Measurements from ENCODE around the gene SERPINB4. TPM values are rescaled to one million over a fixed set of nuclear protein-coding genes. Genes with fewer than 3 reads are reported as not detected.

SERPINB4 gene
- total and polyA plus RNA-seq, 2 of the 13 experiments (the other 11 are each of a cell fraction or from before 2014, with no cell fraction given), result not detected

DNA sequence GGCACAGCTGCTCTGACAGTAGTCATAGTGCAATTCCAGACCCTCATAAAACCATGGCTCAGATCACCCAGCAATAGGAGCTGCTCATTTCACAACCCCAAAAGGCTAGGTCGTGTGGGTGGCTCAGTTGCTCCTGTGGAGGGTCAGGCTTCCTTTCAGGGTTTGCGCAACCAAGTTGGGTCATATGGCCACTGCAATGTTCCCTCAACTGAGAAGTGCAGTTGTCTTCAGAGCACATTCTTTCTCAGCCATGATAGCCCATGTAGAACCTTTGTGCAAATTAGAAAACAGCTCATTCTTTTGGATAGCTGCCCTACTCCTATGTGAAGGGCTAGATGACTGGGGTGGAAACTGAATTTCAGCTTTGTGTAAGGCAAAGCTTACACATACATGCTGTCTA lies 53.7 kb downstream of the SERPINB4 start:
- ChIA-PET POLR2A (no interaction called here), CTCF (ENCODE audit: low intra/inter-chr PET ratio, low total read pairs) (no interaction called here)
- in situ Hi-C loops (cut with HindIII; ENCODE audit: extremely low pct_ligation_motif_present, low pct_unique_long_range_greater_than_20kb) (no loop called here), intact Hi-C loops (cut with micrococcal nuclease; ENCODE audit: unreplicated experiment) (no loop called here)
- no peak for FAIRE-seq
- H3K4me3 ChIP-seq (replicated peaks in 1 of 3; ENCODE audit: insufficient read depth in 1 of 3, low read depth in 2 of 3, low read length in 3 of 3), result no peak overlapping the region
- H3K27me3 ChIP-seq (ENCODE audit: control insufficient read depth in 1 of 2, insufficient read depth in 2 of 2, low read length in 2 of 2), result no peaks in the 10 kb centered on the region
- H2AFZ ChIP-seq (ENCODE audit: low read length), result no peak overlapping the region
- H3K9me3 ChIP-seq (ENCODE audit: low read length), result no peaks in the 10 kb centered on the region
- peak; percentile 33; the same call in 1 of the 2 replicates for TF ChIP-seq CEBPB (IDR thresholded peaks at IDR 0.05; ENCODE audit: borderline replicate concordance, low read depth, low read length)
- TF ChIP-seq MIER3 (CRISPR knock-in tag; IDR thresholded peaks at IDR 0.05; ENCODE audit: borderline replicate concordance), result no peak
- no peak for TF ChIP-seq MLXIP (CRISPR knock-in tag; IDR thresholded peaks at IDR 0.05; ENCODE audit: borderline replicate concordance)
- no TSS peak for BruUV-seq (replicated peaks)
- H3K79me2 ChIP-seq (ENCODE audit: insufficient read depth, low read length), result no peaks in the 10 kb centered on the region
- H3K4me2 ChIP-seq (ENCODE audit: low read depth, low read length), result no peak overlapping the region
- ATAC-seq, result no peak
- WGBS (ENCODE audit: low lambda C conversion rate), result 100% methylated on average over 1 of the region's 2 CpGs
- H3K9ac ChIP-seq (ENCODE audit: insufficient read depth, low read depth, low read length), result no peak overlapping the region
- no peak overlapping the region for H3K27ac ChIP-seq (ENCODE audit: extremely low read length, insufficient read depth, low read length)
- H4K20me1 ChIP-seq (ENCODE audit: insufficient read depth, low read length), result no peaks in the 10 kb centered on the region
- H3K36me3 ChIP-seq (replicated peaks in 1 of 2; ENCODE audit: control insufficient read depth in 1 of 2, insufficient read depth in 2 of 2, low read length in 2 of 2), result no peaks in the 10 kb centered on the region
- no peaks in the 10 kb centered on the region for H3K4me1 ChIP-seq (ENCODE audit: insufficient read depth, low read length)
- DNase-seq (ENCODE audit: low spot score), result no peak

GRCh38 chr18:63588909-63589308 lies 55.1 kb downstream of the SERPINB4 start:
- WGBS (ENCODE audit: low lambda C conversion rate), result 17% methylated on average over 5 of the region's 5 CpGs
- no peak for ATAC-seq
- ChIA-PET POLR2A (no interaction called here), CTCF (ENCODE audit: low intra/inter-chr PET ratio, low total read pairs) (no interaction called here)
- Histone ChIP-seq H3K27ac (ENCODE audit: extremely low read length, insufficient read depth, low read length) (no peak overlapping the region), H3K9ac (ENCODE audit: insufficient read depth, low read depth, low read length) (no peak overlapping the region), H3K79me2 (ENCODE audit: insufficient read depth, low read length) (no peaks in the 10 kb centered on the region), H3K4me3 (replicated peaks in 1 of 3; ENCODE audit: insufficient read depth in 1 of 3, low read depth in 2 of 3, low read length in 3 of 3) (no peak overlapping the region), H3K4me1 (ENCODE audit: insufficient read depth, low read length) (no peaks in the 10 kb centered on the region), H3K27me3 (ENCODE audit: control insufficient read depth in 1 of 2, insufficient read depth in 2 of 2, low read length in 2 of 2) (0 out of 5 replicates have a peak, but pooled peaks cover 0 to 3% of the 10 kb centered on the region in 2 experiments), H3K4me2 (ENCODE audit: low read depth, low read length) (no peak overlapping the region), H3K36me3 (replicated peaks in 1 of 2; ENCODE audit: control insufficient read depth in 1 of 2, insufficient read depth in 2 of 2, low read length in 2 of 2) (no peaks in the 10 kb centered on the region), H2AFZ (ENCODE audit: low read length) (no peak overlapping the region), H4K20me1 (ENCODE audit: insufficient read depth, low read length) (no peaks in the 10 kb centered on the region), H3K9me3 (ENCODE audit: low read length) (no peaks in the 10 kb centered on the region)
- no peak for DNase-seq (ENCODE audit: low spot score)
- TF ChIP-seq CEBPB (IDR thresholded peaks at IDR 0.05; ENCODE audit: borderline replicate concordance, low read depth, low read length), result peak; percentile 53; the same call in 1 of the 2 replicates
- TF ChIP-seq HOXA3 (CRISPR knock-in tag; IDR thresholded peaks at IDR 0.05), result no peak
- no peak for FAIRE-seq
- BruUV-seq (replicated peaks), result no TSS peak
- in situ Hi-C loops (cut with HindIII; ENCODE audit: extremely low pct_ligation_motif_present, low pct_unique_long_range_greater_than_20kb) (no loop called here), intact Hi-C loops (cut with micrococcal nuclease; ENCODE audit: unreplicated experiment) (loop anchor here (5.0 kb wide), 1 partner anchor 168 kb away; no protein-coding TSS in a partner anchor)

Other genes starting within 250 kb of the SERPINB4 start
- gene VPS4B, start 221.8 kb downstream of the SERPINB4 start, total RNA-seq (2016; rRNA removed; fragmentation: Illumina TruSeq; extraction: Trizol), result 25.9 and 38.3 TPM in 2 replicates
- 11.7 and 12.8 TPM in 2 replicates for gene VPS4B, start 221.8 kb downstream of the SERPINB4 start, polyA plus RNA-seq (2011; rRNA removed)
- gene SERPINB5, start 167.3 kb downstream of the SERPINB4 start, total RNA-seq (2016; rRNA removed; fragmentation: Illumina TruSeq; extraction: Trizol), result not detected in 2 replicates
- gene SERPINB5, start 167.3 kb downstream of the SERPINB4 start, polyA plus RNA-seq (2011; rRNA removed), result not detected in 2 replicates
- gene SERPINB12, start 101.9 kb downstream of the SERPINB4 start, total RNA-seq (2016; rRNA removed; fragmentation: Illumina TruSeq; extraction: Trizol), result not detected in 2 replicates
- not detected in 2 replicates for gene SERPINB12, start 101.9 kb downstream of the SERPINB4 start, polyA plus RNA-seq (2011; rRNA removed)
- not detected in 2 replicates for gene SERPINB13, start 56.9 kb downstream of the SERPINB4 start, total RNA-seq (2016; rRNA removed; fragmentation: Illumina TruSeq; extraction: Trizol)
- not detected in 2 replicates for gene SERPINB13, start 56.9 kb downstream of the SERPINB4 start, polyA plus RNA-seq (2011; rRNA removed)
- gene SERPINB3, start 17.6 kb upstream of the SERPINB4 start, total RNA-seq (2016; rRNA removed; fragmentation: Illumina TruSeq; extraction: Trizol), result not detected in 2 replicates
- gene SERPINB3, start 17.6 kb upstream of the SERPINB4 start, polyA plus RNA-seq (2011; rRNA removed), result not detected in 2 replicates
- not detected in 2 replicates for gene SERPINB11, start 58.7 kb upstream of the SERPINB4 start, total RNA-seq (2016; rRNA removed; fragmentation: Illumina TruSeq; extraction: Trizol)
- gene SERPINB11, start 58.7 kb upstream of the SERPINB4 start, polyA plus RNA-seq (2011; rRNA removed), result not detected in 2 replicates
- gene SERPINB7, start 131.2 kb upstream of the SERPINB4 start, total RNA-seq (2016; rRNA removed; fragmentation: Illumina TruSeq; extraction: Trizol), result not detected in 2 replicates
- gene SERPINB7, start 131.2 kb upstream of the SERPINB4 start, polyA plus RNA-seq (2011; rRNA removed), result not detected in 2 replicates
- gene SERPINB2, start 243.4 kb upstream of the SERPINB4 start, total RNA-seq (2016; rRNA removed; fragmentation: Illumina TruSeq; extraction: Trizol), result 0.10 and 0.11 TPM in 2 replicates
- 0.04 and 0.07 TPM in 2 replicates for gene SERPINB2, start 243.4 kb upstream of the SERPINB4 start, polyA plus RNA-seq (2011; rRNA removed)

All from HepG2 (cell line).